Islet precursor cell (in vitro differentiated cells): Measurements from ENCODE around the gene SCAPER.

Source experiments
- DNase-seq: peaks from one replicate; pipeline ENCODE4 v3.0.0-alpha.2; 2018

SCAPER gene

GRCh38 chr15:76905013-76905839, at the start of gene SCAPER:
TSS of gene SCAPER (minus strand) at chr15:76905340. CDS start at chr15:76883817, 21,523 bp downstream.
- DNase-seq: peak; percentile 95

- DNase-seq: peak; percentile 47
Observed at GRCh38 chr15:76954744-76955143, 49.6 kb upstream of the SCAPER start.

GRCh38 chr15:76953913-76954312, 48.8 kb upstream of the SCAPER start:
- no peak for DNase-seq

GRCh38 chr15:76951220-76951619, 46.1 kb upstream of the SCAPER start:
- DNase-seq: no peak

GRCh38 chr15:76947454-76947853, 42.3 kb upstream of the SCAPER start:
- DNase-seq: no peak

GRCh38 chr15:76945494-76946093, 40.5 kb upstream of the SCAPER start:
- no peak for DNase-seq

GRCh38 chr15:76942331-76942730, 37.2 kb upstream of the SCAPER start:
- no peak for DNase-seq

GRCh38 chr15:76941636-76942035, 36.5 kb upstream of the SCAPER start:
- no peak for DNase-seq

GRCh38 chr15:76939715-76940114, 34.6 kb upstream of the SCAPER start:
- no peak for DNase-seq

GRCh38 chr15:76938752-76939151, 33.6 kb upstream of the SCAPER start:
- DNase-seq: no peak

- DNase-seq: no peak
Observed at GRCh38 chr15:76936671-76937070, 31.5 kb upstream of the SCAPER start.

- DNase-seq: no peak
Observed at GRCh38 chr15:76935620-76936019, 30.5 kb upstream of the SCAPER start.

GRCh38 chr15:76932135-76932966, 27.2 kb upstream of the SCAPER start:
- DNase-seq: no peak

- DNase-seq: peak; percentile 97
Observed at GRCh38 chr15:76931397-76932134, 26.4 kb upstream of the SCAPER start, which contains the start of gene RCN2. TSS of gene RCN2 (plus strand) at chr15:76931749. CDS start at chr15:76931842, 93 bp downstream.

- DNase-seq: no peak
Observed at GRCh38 chr15:76930831-76931396, 25.8 kb upstream of the SCAPER start.

- DNase-seq: no peak
Observed at GRCh38 chr15:76929011-76929760, 24.0 kb upstream of the SCAPER start.

- DNase-seq: no peak
Observed at GRCh38 chr15:76928201-76928600, 23.1 kb upstream of the SCAPER start.

- no peak for DNase-seq
Observed at GRCh38 chr15:76916369-76916768, 11.2 kb upstream of the SCAPER start.

GRCh38 chr15:76913737-76914136, 8.6 kb upstream of the SCAPER start:
- DNase-seq: no peak

GRCh38 chr15:76912430-76912829, 7.3 kb upstream of the SCAPER start:
- DNase-seq: no peak

GRCh38 chr15:76905855-76906254, 715 bp upstream of the SCAPER start:
- DNase-seq: no peak
